ENCODE data around the gene LRRC46.

LRRC46 gene

GRCh38 chr17:47810200-47810821 lies 21.2 kb upstream of the LRRC46 start:
- DNase-seq = no peak

- DNase-seq = no peak
Observed at GRCh38 chr17:47810901-47811635, 20.4 kb upstream of the LRRC46 start.

GRCh38 chr17:47811709-47812108 lies 19.8 kb upstream of the LRRC46 start:
- DNase-seq = no peak

- DNase-seq = no peak
Observed at GRCh38 chr17:47812146-47812920, 19.1 kb upstream of the LRRC46 start.

GRCh38 chr17:47813077-47813476 lies 18.4 kb upstream of the LRRC46 start:
- DNase-seq = no peak

- no peak for DNase-seq
Observed at GRCh38 chr17:47813512-47814031, 17.9 kb upstream of the LRRC46 start.

GRCh38 chr17:47815106-47815918 lies 16.2 kb upstream of the LRRC46 start:
- no peak for DNase-seq

- no peak for DNase-seq
Observed at GRCh38 chr17:47816111-47816735, 15.2 kb upstream of the LRRC46 start.

- no peak for DNase-seq
Observed at GRCh38 chr17:47816947-47817346, 14.5 kb upstream of the LRRC46 start.

GRCh38 chr17:47818002-47818695 lies 13.3 kb upstream of the LRRC46 start:
- DNase-seq = no peak

- DNase-seq = no peak
Observed at GRCh38 chr17:47819475-47819874, 12.0 kb upstream of the LRRC46 start.

- no peak for DNase-seq
Observed at GRCh38 chr17:47820033-47820789, 11.3 kb upstream of the LRRC46 start.

- DNase-seq = no peak
Observed at GRCh38 chr17:47821031-47821423, 10.4 kb upstream of the LRRC46 start.

GRCh38 chr17:47821424-47822391 lies 9.8 kb upstream of the LRRC46 start, which contains the start of gene OSBPL7:
OSBPL7 (minus strand) TSS chr17:47821794; CDS start chr17:47820278, 1,516 bp downstream.
- peak; percentile 48 for DNase-seq

- no peak for DNase-seq
Observed at GRCh38 chr17:47822785-47823184, 8.7 kb upstream of the LRRC46 start.

GRCh38 chr17:47823519-47823918 lies 8.0 kb upstream of the LRRC46 start:
- DNase-seq = no peak

- no peak for DNase-seq
Observed at GRCh38 chr17:47829870-47830269, 1.6 kb upstream of the LRRC46 start.

GRCh38 chr17:47830396-47831002 lies 971 bp upstream of the LRRC46 start:
- DNase-seq = no peak

- DNase-seq = no peak
Observed at GRCh38 chr17:47831934-47832327, 461 bp downstream of the LRRC46 start.

Data from NCI-H2107 (cell line).